Posterior cingulate gyrus (tissue), 11 donors: Measurements from ENCODE around the gene EPB41L1.
"Not testable (repeated sequence)": the region's sequence is repeated elsewhere in the genome, so short reads cannot be mapped to it uniquely, and the experiment has no call there.

ENCODE experiments used
- DNase-seq, 10 donors: peaks; one replicate each; pipeline versions ENCODE4 v3.0.0 to v3.0.0-alpha.2; 2020 to 2021; ENCODE audit warnings: mixed read lengths in 3 of 10
- intact Hi-C: fragments of 100-400 bp; cut with DNase I; formaldehyde crosslinking; loops from one replicate; pipeline ENCODE4 v1.15.1; 2023

Gene EPB41L1

GRCh38 chr20:36122931-36123288 is 31.6 kb upstream of the EPB41L1 start:
- peak in 1 of 10 donors; percentile 16 for DNase-seq
- intact Hi-C loops = no loop called here

GRCh38 chr20:36125097-36125496 is 29.4 kb upstream of the EPB41L1 start:
- intact Hi-C loops = no loop called here
- DNase-seq = no peak

- DNase-seq = peak in 2 of 10 donors; percentile 76 to 80
- intact Hi-C loops = no loop called here
Measured at GRCh38 chr20:36126836-36127527, 27.6 kb upstream of the EPB41L1 start.

GRCh38 chr20:36128463-36129159 is 25.9 kb upstream of the EPB41L1 start:
- intact Hi-C loops = no loop called here
- peak in 2 of 10 donors; percentile 22 to 79 for DNase-seq

GRCh38 chr20:36129160-36129543 is 25.4 kb upstream of the EPB41L1 start:
- intact Hi-C loops = no loop called here
- DNase-seq = peak in 2 of 10 donors; percentile 22 to 41

- no peak for DNase-seq
- intact Hi-C loops = no loop called here
Measured at GRCh38 chr20:36130390-36130789, 24.1 kb upstream of the EPB41L1 start.

GRCh38 chr20:36132802-36133211 is 21.7 kb upstream of the EPB41L1 start:
- peak in 2 of 10 donors; percentile 62 to 81 for DNase-seq
- intact Hi-C loops = no loop called here

- intact Hi-C loops = no loop called here
- DNase-seq = peak in 1 of 10 donors; percentile 22
Measured at GRCh38 chr20:36133821-36134220, 20.7 kb upstream of the EPB41L1 start.

GRCh38 chr20:36135159-36135558 is 19.4 kb upstream of the EPB41L1 start:
- DNase-seq = peak in 2 of 10 donors; percentile 8 to 34
- intact Hi-C loops = no loop called here

GRCh38 chr20:36135821-36136220 is 18.7 kb upstream of the EPB41L1 start:
- DNase-seq = no peak
- intact Hi-C loops = no loop called here

- DNase-seq, intact Hi-C loops: not testable (repeated sequence)
Measured at GRCh38 chr20:36137313-36137712, 17.2 kb upstream of the EPB41L1 start.

GRCh38 chr20:36141310-36141709 is 13.2 kb upstream of the EPB41L1 start:
- peak in 1 of 10 donors; percentile 10 for DNase-seq
- intact Hi-C loops = no loop called here

- no peak for DNase-seq
- intact Hi-C loops = no loop called here
Measured at GRCh38 chr20:36144336-36144735, 10.2 kb upstream of the EPB41L1 start.

- intact Hi-C loops = no loop called here
- DNase-seq = peak in 3 of 10 donors; percentile 30 to 82 (median 38)
Measured at GRCh38 chr20:36145877-36146707, 8.4 kb upstream of the EPB41L1 start.

- intact Hi-C loops = no loop called here
- DNase-seq = peak in 1 of 10 donors; percentile 40
Measured at GRCh38 chr20:36147690-36148089, 6.8 kb upstream of the EPB41L1 start.

- intact Hi-C loops = no loop called here
Measured at GRCh38 chr20:36148439-36148838, 6.1 kb upstream of the EPB41L1 start.

GRCh38 chr20:36149012-36149411 is 5.5 kb upstream of the EPB41L1 start:
- peak in 2 of 10 donors; percentile 19 to 33 for DNase-seq
- intact Hi-C loops = no loop called here

More at GRCh38 chr20:36148439-36148838, 6.1 kb upstream of the EPB41L1 start:
- DNase-seq = no peak

- intact Hi-C loops = no loop called here
- peak in 5 of 10 donors; percentile 25 to 83 (median 44) for DNase-seq
Measured at GRCh38 chr20:36149469-36149868, 5.1 kb upstream of the EPB41L1 start.

- intact Hi-C loops = loop anchor here (5.0 kb wide), 1 partner anchor 158 kb away; no protein-coding TSS in a partner anchor
- DNase-seq = no peak
Measured at GRCh38 chr20:36150489-36150846, 4.1 kb upstream of the EPB41L1 start.

- peak in 2 of 10 donors; percentile 53 to 67 for DNase-seq
- intact Hi-C loops = loop anchor here (5.0 kb wide), 1 partner anchor 159 kb away; no protein-coding TSS in a partner anchor
Measured at GRCh38 chr20:36150847-36151539, 3.5 kb upstream of the EPB41L1 start.
